HepG2 (cell line): ENCODE measurements around the gene CCDC88C. TPM values are rescaled to one million over a fixed set of nuclear protein-coding genes. Genes with fewer than 3 reads are reported as not detected.

ENCODE experiments used
- ARID5B ChIP-seq: IDR thresholded peaks from 2 replicates; pipeline ENCODE4 v1.4.0; 2020; ENCODE audit warnings: mild to moderate bottlenecking, missing genetic modification reagents
- ATF3 ChIP-seq: sonication (generic); formaldehyde crosslinking; IDR thresholded peaks from 2 replicates; pipeline ENCODE4 v1.4.0; 2020; ENCODE audit warnings: missing genetic modification reagents
- CEBPB ChIP-seq: IDR thresholded peaks from 2 replicates; pipeline ENCODE4 v1.6.1; 2011; ENCODE audit warnings: low read depth, low read length, improper control_type of control experiment, borderline replicate concordance
- CSRNP1 ChIP-seq: sonication (generic); formaldehyde crosslinking; IDR thresholded peaks from 2 replicates; pipeline ENCODE4 v1.8.1; 2023; ENCODE audit warnings: mild to moderate bottlenecking, missing genetic modification reagents
- GABPB1 ChIP-seq: IDR thresholded peaks from 2 replicates; pipeline ENCODE4 v1.6.1; 2016; ENCODE audit warnings: mild to moderate bottlenecking, missing genetic modification reagents, moderate library complexity, missing compliant biosample characterization
- HNRNPLL ChIP-seq: fragments of 200-400 bp; formaldehyde crosslinking; IDR thresholded peaks from 2 replicates; pipeline ENCODE4 v1.6.1; 2017; ENCODE audit warnings: mild to moderate bottlenecking, low read depth, low read length; ENCODE audit not compliant: poor library complexity, severe bottlenecking
- MTF1 ChIP-seq: sonication (generic); formaldehyde crosslinking; IDR thresholded peaks from 2 replicates; pipeline ENCODE4 v1.5.0; 2020; ENCODE audit warnings: missing genetic modification reagents
- NFATC3 ChIP-seq: sonication (generic); formaldehyde crosslinking; IDR thresholded peaks from 2 replicates; pipeline ENCODE4 v1.5.1; 2020; ENCODE audit warnings: mild to moderate bottlenecking, missing genetic modification reagents
- PHB2 ChIP-seq: fragments of 450-650 bp; IDR thresholded peaks from 2 replicates; pipeline ENCODE4 v1.6.1; 2018; ENCODE audit not compliant: partially characterized antibody
- RAD21 ChIP-seq: fragments of 450-650 bp; formaldehyde crosslinking; IDR thresholded peaks from 2 replicates; pipeline ENCODE4 v1.5.0; 2020; ENCODE audit warnings: mild to moderate bottlenecking
- SALL1 ChIP-seq: sonication (generic); formaldehyde crosslinking; IDR thresholded peaks from 2 replicates; pipeline ENCODE4 v1.8.0; 2022; ENCODE audit warnings: mild to moderate bottlenecking, missing genetic modification reagents
- SMC3 ChIP-seq: IDR thresholded peaks from 2 replicates; pipeline ENCODE4 v1.6.1; 2011; ENCODE audit warnings: low read length, improper control_type of control experiment
- ZBTB14 ChIP-seq: sonication (generic); formaldehyde crosslinking; IDR thresholded peaks from 2 replicates; pipeline ENCODE4 v1.4.0; 2020; ENCODE audit warnings: missing genetic modification reagents
- ZFP36 ChIP-seq: fragments of 150-350 bp; IDR thresholded peaks from 2 replicates; pipeline ENCODE4 v1.6.1; 2018; ENCODE audit warnings: borderline replicate concordance, low read length, low read depth; ENCODE audit not compliant: partially characterized antibody
- ZKSCAN8 ChIP-seq: IDR thresholded peaks from 2 replicates; pipeline ENCODE4 v1.6.1; 2016; ENCODE audit warnings: borderline replicate concordance, missing genetic modification reagents, missing compliant biosample characterization
- ZNF143 ChIP-seq: sonication (generic); formaldehyde crosslinking; IDR thresholded peaks from 2 replicates; pipeline ENCODE4 v1.4.0; 2020; ENCODE audit warnings: missing genetic modification reagents
- ZNF816 ChIP-seq: sonication (generic); formaldehyde crosslinking; IDR thresholded peaks from 2 replicates; pipeline ENCODE4 v1.8.0; 2022; ENCODE audit warnings: missing genetic modification reagents, mild to moderate bottlenecking, borderline replicate concordance
- ZSCAN21 ChIP-seq: sonication (generic); formaldehyde crosslinking; IDR thresholded peaks from 2 replicates; pipeline ENCODE4 v1.8.0; 2022; ENCODE audit warnings: mild to moderate bottlenecking, missing genetic modification reagents, moderate library complexity, borderline replicate concordance
- ZSCAN25 ChIP-seq: sonication (generic); formaldehyde crosslinking; IDR thresholded peaks from 2 replicates; pipeline ENCODE4 v1.8.0; 2022; ENCODE audit warnings: mild to moderate bottlenecking, missing genetic modification reagents
- ZSCAN31 ChIP-seq: sonication (generic); formaldehyde crosslinking; IDR thresholded peaks from 2 replicates; pipeline ENCODE4 v1.5.0; 2020; ENCODE audit warnings: low read depth, mild to moderate bottlenecking, missing genetic modification reagents
- polyA plus RNA-seq, 8 experiments: library from polyadenylated mRNA; depleted of rRNA in 3 of 8; stranded (reverse) in 7 of 8; unstranded in 1 of 8; fragments of >200 nt; fragmentation: Illumina TruSeq in 4 of 8; extraction: Trizol in 4 of 8; gene quantifications; 2 replicates each; pipeline versions ENCODE4 v1.2.1 to v1.2.3, GENCODE V29; 2011 to 2016; ENCODE audit warnings: low read depth in 4 of 8, missing spikeins in 1 of 8, mixed read lengths in 1 of 8; ENCODE audit not compliant: insufficient read depth in 1 of 8
- total RNA-seq, 5 experiments: library from RNA; depleted of rRNA; stranded (reverse); fragments of >200 nt; fragmentation: Illumina TruSeq; extraction: Trizol; gene quantifications; 2 replicates each; pipeline ENCODE4 v1.2.3, GENCODE V29; 2016; ENCODE audit warnings: low read depth in 1 of 5
- TF ChIP-seq, protein P1 (sequence below): sonication (generic); formaldehyde crosslinking; IDR thresholded peaks from 2 replicates; pipeline ENCODE4 v1.5.0; 2020; ENCODE audit warnings: mild to moderate bottlenecking, missing genetic modification reagents, moderate library complexity

CCDC88C gene
- total and polyA plus RNA-seq, 2 of the 13 experiments (the other 11 are each of a cell fraction or from before 2014, with no cell fraction given), result 3.6 to 11.7 TPM

GRCh38 chr14:91323671-91324605 lies 93.7 kb downstream of the CCDC88C start (continued):
- TF ChIP-seq, protein P1, sequence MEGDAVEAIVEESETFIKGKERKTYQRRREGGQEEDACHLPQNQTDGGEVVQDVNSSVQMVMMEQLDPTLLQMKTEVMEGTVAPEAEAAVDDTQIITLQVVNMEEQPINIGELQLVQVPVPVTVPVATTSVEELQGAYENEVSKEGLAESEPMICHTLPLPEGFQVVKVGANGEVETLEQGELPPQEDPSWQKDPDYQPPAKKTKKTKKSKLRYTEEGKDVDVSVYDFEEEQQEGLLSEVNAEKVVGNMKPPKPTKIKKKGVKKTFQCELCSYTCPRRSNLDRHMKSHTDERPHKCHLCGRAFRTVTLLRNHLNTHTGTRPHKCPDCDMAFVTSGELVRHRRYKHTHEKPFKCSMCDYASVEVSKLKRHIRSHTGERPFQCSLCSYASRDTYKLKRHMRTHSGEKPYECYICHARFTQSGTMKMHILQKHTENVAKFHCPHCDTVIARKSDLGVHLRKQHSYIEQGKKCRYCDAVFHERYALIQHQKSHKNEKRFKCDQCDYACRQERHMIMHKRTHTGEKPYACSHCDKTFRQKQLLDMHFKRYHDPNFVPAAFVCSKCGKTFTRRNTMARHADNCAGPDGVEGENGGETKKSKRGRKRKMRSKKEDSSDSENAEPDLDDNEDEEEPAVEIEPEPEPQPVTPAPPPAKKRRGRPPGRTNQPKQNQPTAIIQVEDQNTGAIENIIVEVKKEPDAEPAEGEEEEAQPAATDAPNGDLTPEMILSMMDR, result peak; percentile 91
- no peak for TF ChIP-seq ATF3
- TF ChIP-seq HNRNPLL, result no peak
- TF ChIP-seq CSRNP1 (CRISPR knock-in tag), result no peak
- TF ChIP-seq ZSCAN21 (CRISPR knock-in tag), result no peak
- TF ChIP-seq RAD21, result peak; percentile 70
- TF ChIP-seq ZNF816 (CRISPR knock-in tag), result no peak
- TF ChIP-seq PHB2, result no peak
- no peak for TF ChIP-seq NFATC3 (CRISPR knock-in tag)
- TF ChIP-seq ZSCAN25, result no peak
- TF ChIP-seq SMC3, result peak; percentile 82
- TF ChIP-seq SALL1 (CRISPR knock-in tag), result peak; percentile 19; the same call in 1 of the 2 replicates
- no peak for TF ChIP-seq CEBPB
- no peak for TF ChIP-seq ZNF143 (CRISPR knock-in tag)
- no peak for TF ChIP-seq ZSCAN31
- no peak for TF ChIP-seq ZBTB14 (CRISPR knock-in tag)
- TF ChIP-seq ARID5B (CRISPR knock-in tag), result no peak
- no peak for TF ChIP-seq MTF1 (CRISPR knock-in tag)
- no peak for TF ChIP-seq ZFP36
- TF ChIP-seq ZKSCAN8 (CRISPR knock-in tag), result peak; percentile 99
- no peak for TF ChIP-seq GABPB1 (CRISPR knock-in tag)
